ENCODE results near the gene DHX38. TPM values are rescaled to one million over a fixed set of nuclear protein-coding genes. Genes with fewer than 3 reads are reported as not detected.

Gene DHX38
- total and polyA plus RNA-seq, 2 of the 13 experiments (the other 11 are each of a cell fraction or from before 2014, with no cell fraction given): 54.4 to 85.9 TPM

DNA sequence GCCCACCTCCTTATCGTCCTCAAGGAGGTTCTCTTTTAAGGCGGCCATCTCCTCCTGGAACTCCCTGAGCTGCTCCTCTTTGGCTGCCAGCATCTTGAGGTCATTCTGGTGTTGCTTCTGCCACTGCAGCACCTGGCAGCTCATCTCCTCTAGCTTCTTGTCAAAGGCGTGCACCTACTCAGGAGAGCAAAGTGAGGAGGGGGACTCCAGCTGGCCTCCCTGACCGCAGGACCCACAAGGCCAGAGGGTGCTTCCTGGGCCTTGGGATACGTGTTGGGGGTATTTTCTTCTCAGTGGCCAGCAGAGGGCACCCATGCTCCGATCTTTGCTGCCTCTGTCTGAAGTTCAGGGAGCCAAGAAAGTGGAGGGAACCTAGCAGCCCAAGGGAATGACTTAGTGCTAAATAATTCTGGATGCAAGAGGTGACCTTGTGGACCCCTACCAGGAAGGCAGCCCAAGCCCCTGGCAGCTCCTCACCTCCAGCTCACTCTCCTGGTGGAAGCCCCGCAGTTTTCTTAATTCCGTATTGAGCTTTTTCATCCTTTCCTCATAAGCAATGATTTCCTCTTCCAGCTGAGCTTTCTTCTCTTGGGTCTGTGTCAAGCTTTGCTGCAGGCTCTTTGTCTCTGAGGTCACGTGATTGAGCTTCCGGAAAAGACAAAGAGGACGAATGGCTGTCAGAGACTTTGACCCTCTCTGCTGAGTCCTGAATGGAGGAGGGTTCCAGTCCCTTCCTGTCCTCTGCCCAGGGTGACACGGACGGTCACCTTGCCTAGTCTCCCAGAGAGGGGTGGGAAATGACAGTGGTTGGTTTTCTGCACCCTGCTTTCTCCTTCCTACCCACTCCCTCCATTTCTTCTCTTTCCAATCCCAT lies 31.4 kb downstream of the DHX38 start:
- Histone ChIP-seq H3K4me1 (ENCODE audit: insufficient read depth, low read length) (peaks cover 26% of the 10 kb centered on the region), H3K4me3 (replicated peaks in 1 of 3; ENCODE audit: insufficient read depth in 1 of 3, low read depth in 2 of 3, low read length in 3 of 3) (0 out of 6 replicates have a peak overlapping the region, but pooled peaks of 1 of the 3 experiments have one; percentile 6), H3K4me2 (ENCODE audit: low read depth, low read length) (peak overlapping the region; percentile 32), H3K36me3 (replicated peaks in 1 of 2; ENCODE audit: control insufficient read depth in 1 of 2, insufficient read depth in 2 of 2, low read length in 2 of 2) (no peaks in the 10 kb centered on the region; a peak in 2 of 5 replicates), H3K27me3 (ENCODE audit: control insufficient read depth in 1 of 2, insufficient read depth in 2 of 2, low read length in 2 of 2) (no peaks in the 10 kb centered on the region), H3K79me2 (ENCODE audit: insufficient read depth, low read length) (no peaks in the 10 kb centered on the region), H2AFZ (ENCODE audit: low read length) (no peak overlapping the region), H3K9me3 (ENCODE audit: low read length) (no peaks in the 10 kb centered on the region), H4K20me1 (ENCODE audit: insufficient read depth, low read length) (no peaks in the 10 kb centered on the region), H3K27ac (ENCODE audit: extremely low read length, insufficient read depth, low read length) (peak overlapping the region; percentile 53), H3K9ac (ENCODE audit: insufficient read depth, low read depth, low read length) (peak overlapping the region; percentile 4; the same call in 1 of the 2 replicates)
- ChIA-PET POLR2A (no interaction called here), CTCF (ENCODE audit: low intra/inter-chr PET ratio, low total read pairs) (interaction anchor here (2.3 kb wide), 1 partner anchor 25 kb away, joined by 27 read pairs; no protein-coding TSS in a partner anchor)
- intact Hi-C loops (cut with micrococcal nuclease; ENCODE audit: unreplicated experiment): loop anchor here (1.0 kb wide), 3 partner anchors 25 to 342 kb away; no protein-coding TSS in a partner anchor
- 38% methylated on average over 13 of the region's 13 CpGs for WGBS (ENCODE audit: low lambda C conversion rate)
- peak; percentile 88 for FAIRE-seq
- in situ Hi-C loops (cut with HindIII; ENCODE audit: extremely low pct_ligation_motif_present, low pct_unique_long_range_greater_than_20kb): loop anchor here (5.0 kb wide), 1 partner anchor 342 kb away; no protein-coding TSS in a partner anchor
- DNase-seq (ENCODE audit: low spot score): peak; percentile 67
- BruUV-seq (replicated peaks): no TSS peak
- peak; percentile 90 for ATAC-seq
- peak; percentile 27; the same call in 1 of the 2 replicates for TF ChIP-seq ARID5B (CRISPR knock-in tag; IDR thresholded peaks at IDR 0.05)
- TF ChIP-seq, protein P1, sequence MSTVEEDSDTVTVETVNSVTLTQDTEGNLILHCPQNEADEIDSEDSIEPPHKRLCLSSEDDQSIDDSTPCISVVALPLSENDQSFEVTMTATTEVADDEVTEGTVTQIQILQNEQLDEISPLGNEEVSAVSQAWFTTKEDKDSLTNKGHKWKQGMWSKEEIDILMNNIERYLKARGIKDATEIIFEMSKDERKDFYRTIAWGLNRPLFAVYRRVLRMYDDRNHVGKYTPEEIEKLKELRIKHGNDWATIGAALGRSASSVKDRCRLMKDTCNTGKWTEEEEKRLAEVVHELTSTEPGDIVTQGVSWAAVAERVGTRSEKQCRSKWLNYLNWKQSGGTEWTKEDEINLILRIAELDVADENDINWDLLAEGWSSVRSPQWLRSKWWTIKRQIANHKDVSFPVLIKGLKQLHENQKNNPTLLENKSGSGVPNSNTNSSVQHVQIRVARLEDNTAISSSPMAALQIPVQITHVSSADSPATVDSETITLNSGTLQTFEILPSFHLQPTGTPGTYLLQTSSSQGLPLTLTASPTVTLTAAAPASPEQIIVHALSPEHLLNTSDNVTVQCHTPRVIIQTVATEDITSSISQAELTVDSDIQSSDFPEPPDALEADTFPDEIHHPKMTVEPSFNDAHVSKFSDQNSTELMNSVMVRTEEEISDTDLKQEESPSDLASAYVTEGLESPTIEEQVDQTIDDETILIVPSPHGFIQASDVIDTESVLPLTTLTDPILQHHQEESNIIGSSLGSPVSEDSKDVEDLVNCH (CRISPR knock-in tag; IDR thresholded peaks at IDR 0.05): no peak
- peak; percentile 80 for TF ChIP-seq USF2 (IDR thresholded peaks at IDR 0.05; ENCODE audit: low read depth, low read length)
- TF ChIP-seq USF2 (CRISPR knock-in tag; IDR thresholded peaks at IDR 0.05; ENCODE audit: borderline replicate concordance): peak; percentile 80; the same call in 1 of the 2 replicates
- TF ChIP-seq, protein P2, sequence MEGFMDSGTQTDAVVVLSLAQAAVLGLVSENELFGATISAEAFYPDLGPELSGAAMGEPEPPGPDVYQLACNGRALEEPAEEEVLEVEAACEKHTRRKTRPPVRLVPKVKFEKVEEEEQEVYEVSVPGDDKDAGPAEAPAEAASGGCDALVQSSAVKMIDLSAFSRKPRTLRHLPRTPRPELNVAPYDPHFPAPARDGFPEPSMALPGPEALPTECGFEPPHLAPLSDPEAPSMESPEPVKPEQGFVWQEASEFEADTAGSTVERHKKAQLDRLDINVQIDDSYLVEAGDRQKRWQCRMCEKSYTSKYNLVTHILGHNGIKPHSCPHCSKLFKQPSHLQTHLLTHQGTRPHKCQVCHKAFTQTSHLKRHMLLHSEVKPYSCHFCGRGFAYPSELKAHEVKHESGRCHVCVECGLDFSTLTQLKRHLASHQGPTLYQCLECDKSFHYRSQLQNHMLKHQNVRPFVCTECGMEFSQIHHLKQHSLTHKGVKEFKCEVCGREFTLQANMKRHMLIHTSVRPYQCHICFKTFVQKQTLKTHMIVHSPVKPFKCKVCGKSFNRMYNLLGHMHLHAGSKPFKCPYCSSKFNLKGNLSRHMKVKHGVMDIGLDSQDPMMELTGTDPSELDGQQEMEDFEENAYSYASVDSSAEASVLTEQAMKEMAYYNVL (CRISPR knock-in tag; IDR thresholded peaks at IDR 0.05; ENCODE audit: borderline replicate concordance): peak; percentile 51; the same call in 1 of the 2 replicates
- no peak for TF ChIP-seq MEF2D (CRISPR knock-in tag; IDR thresholded peaks at IDR 0.05)
- TF ChIP-seq KDM3A (CRISPR knock-in tag; IDR thresholded peaks at IDR 0.05; ENCODE audit: low read depth): no peak
- TF ChIP-seq, protein P3, sequence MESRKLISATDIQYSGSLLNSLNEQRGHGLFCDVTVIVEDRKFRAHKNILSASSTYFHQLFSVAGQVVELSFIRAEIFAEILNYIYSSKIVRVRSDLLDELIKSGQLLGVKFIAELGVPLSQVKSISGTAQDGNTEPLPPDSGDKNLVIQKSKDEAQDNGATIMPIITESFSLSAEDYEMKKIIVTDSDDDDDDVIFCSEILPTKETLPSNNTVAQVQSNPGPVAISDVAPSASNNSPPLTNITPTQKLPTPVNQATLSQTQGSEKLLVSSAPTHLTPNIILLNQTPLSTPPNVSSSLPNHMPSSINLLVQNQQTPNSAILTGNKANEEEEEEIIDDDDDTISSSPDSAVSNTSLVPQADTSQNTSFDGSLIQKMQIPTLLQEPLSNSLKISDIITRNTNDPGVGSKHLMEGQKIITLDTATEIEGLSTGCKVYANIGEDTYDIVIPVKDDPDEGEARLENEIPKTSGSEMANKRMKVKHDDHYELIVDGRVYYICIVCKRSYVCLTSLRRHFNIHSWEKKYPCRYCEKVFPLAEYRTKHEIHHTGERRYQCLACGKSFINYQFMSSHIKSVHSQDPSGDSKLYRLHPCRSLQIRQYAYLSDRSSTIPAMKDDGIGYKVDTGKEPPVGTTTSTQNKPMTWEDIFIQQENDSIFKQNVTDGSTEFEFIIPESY (CRISPR knock-in tag; IDR thresholded peaks at IDR 0.05): no peak
